ENCODE results near the gene RPS3.

RPS3 gene

GRCh38 chr11:75422248-75423231, 23.2 kb downstream of the RPS3 start:
- WGBS, result 95% methylated on average over 15 of the region's 15 CpGs
- Histone ChIP-seq H3K4me1 (ENCODE audit: insufficient read depth, low read length) (no peaks in the 10 kb centered on the region; the same call in 1 of the 2 replicates), H3K27ac (ENCODE audit: low read depth, low read length) (no peak overlapping the region)

GRCh38 chr11:75423721-75424120, 24.4 kb downstream of the RPS3 start:
- H3K9me3 ChIP-seq (ENCODE audit: insufficient read depth, low read depth, low read length), result no peaks in the 10 kb centered on the region
- peaks cover 17% of the 10 kb centered on the region for H3K27me3 ChIP-seq (ENCODE audit: insufficient read depth, low read length)
- no peak overlapping the region for H3K27ac ChIP-seq (ENCODE audit: low read depth, low read length)
- H3K4me1 ChIP-seq (ENCODE audit: insufficient read depth, low read length), result peaks cover 3% of the 10 kb centered on the region
- WGBS, result 93% methylated on average over 9 of the region's 9 CpGs
- H3K36me3 ChIP-seq (ENCODE audit: insufficient read depth, low read length), result peaks cover 21% of the 10 kb centered on the region
- no peak overlapping the region for H3K4me3 ChIP-seq (ENCODE audit: low read length)
- H3K9ac ChIP-seq (ENCODE audit: low read depth, low read length), result no peak overlapping the region

More at GRCh38 chr11:75422248-75423231, 23.2 kb downstream of the RPS3 start:
- H3K27me3 ChIP-seq (ENCODE audit: insufficient read depth, low read length), result peaks cover 6% of the 10 kb centered on the region
- no peak overlapping the region for H3K9ac ChIP-seq (ENCODE audit: low read depth, low read length)
- peaks cover 25% of the 10 kb centered on the region for H3K36me3 ChIP-seq (ENCODE audit: insufficient read depth, low read length)
- H3K9me3 ChIP-seq (ENCODE audit: insufficient read depth, low read depth, low read length), result no peaks in the 10 kb centered on the region
- no peak overlapping the region for H3K4me3 ChIP-seq (ENCODE audit: low read length)

GRCh38 chr11:75424396-75424795, 25.1 kb downstream of the RPS3 start:
- peaks cover 3% of the 10 kb centered on the region for H3K4me1 ChIP-seq (ENCODE audit: insufficient read depth, low read length)
- H3K36me3 ChIP-seq (ENCODE audit: insufficient read depth, low read length), result peaks cover 21% of the 10 kb centered on the region
- H3K27ac ChIP-seq (ENCODE audit: low read depth, low read length), result no peak overlapping the region
- H3K9ac ChIP-seq (ENCODE audit: low read depth, low read length), result no peak overlapping the region
- H3K4me3 ChIP-seq (ENCODE audit: low read length), result no peak overlapping the region
- H3K27me3 ChIP-seq (ENCODE audit: insufficient read depth, low read length), result peaks cover 24% of the 10 kb centered on the region
- WGBS, result 84% methylated on average over 1 of the region's 1 CpG
- H3K9me3 ChIP-seq (ENCODE audit: insufficient read depth, low read depth, low read length), result peaks cover 5% of the 10 kb centered on the region; the same call in 1 of the 2 replicates

- Histone ChIP-seq H3K4me3 (ENCODE audit: low read length) (no peak overlapping the region), H3K36me3 (ENCODE audit: insufficient read depth, low read length) (peaks cover 21% of the 10 kb centered on the region), H3K27ac (ENCODE audit: low read depth, low read length) (no peak overlapping the region), H3K9me3 (ENCODE audit: insufficient read depth, low read depth, low read length) (peaks cover 7% of the 10 kb centered on the region; the same call in 1 of the 2 replicates), H3K27me3 (ENCODE audit: insufficient read depth, low read length) (peaks cover 34% of the 10 kb centered on the region), H3K4me1 (ENCODE audit: insufficient read depth, low read length) (peaks cover 3% of the 10 kb centered on the region), H3K9ac (ENCODE audit: low read depth, low read length) (no peak overlapping the region)
- WGBS, result 87% methylated on average over 29 of the region's 29 CpGs
Measured at GRCh38 chr11:75425422-75425821, 26.1 kb downstream of the RPS3 start.

- WGBS, result 92% methylated on average over 5 of the region's 5 CpGs
- Histone ChIP-seq H3K27ac (ENCODE audit: low read depth, low read length) (no peak overlapping the region), H3K9me3 (ENCODE audit: insufficient read depth, low read depth, low read length) (peaks cover 7% of the 10 kb centered on the region; the same call in 1 of the 2 replicates), H3K9ac (ENCODE audit: low read depth, low read length) (no peak overlapping the region), H3K36me3 (ENCODE audit: insufficient read depth, low read length) (peaks cover 19% of the 10 kb centered on the region), H3K27me3 (ENCODE audit: insufficient read depth, low read length) (peaks cover 47% of the 10 kb centered on the region), H3K4me1 (ENCODE audit: insufficient read depth, low read length) (peaks cover 3% of the 10 kb centered on the region), H3K4me3 (ENCODE audit: low read length) (no peak overlapping the region)
Measured at GRCh38 chr11:75426720-75427086, 27.4 kb downstream of the RPS3 start.

GRCh38 chr11:75427181-75427580, 27.9 kb downstream of the RPS3 start:
- no peak overlapping the region for H3K27ac ChIP-seq (ENCODE audit: low read depth, low read length)
- H3K9ac ChIP-seq (ENCODE audit: low read depth, low read length), result no peak overlapping the region
- H3K36me3 ChIP-seq (ENCODE audit: insufficient read depth, low read length), result peaks cover 14% of the 10 kb centered on the region
- H3K27me3 ChIP-seq (ENCODE audit: insufficient read depth, low read length), result peaks cover 52% of the 10 kb centered on the region
- no peak overlapping the region for H3K4me3 ChIP-seq (ENCODE audit: low read length)
- peaks cover 7% of the 10 kb centered on the region; the same call in 1 of the 2 replicates for H3K9me3 ChIP-seq (ENCODE audit: insufficient read depth, low read depth, low read length)
- H3K4me1 ChIP-seq (ENCODE audit: insufficient read depth, low read length), result peaks cover 3% of the 10 kb centered on the region

GRCh38 chr11:75428281-75428724, 29.0 kb downstream of the RPS3 start:
- Histone ChIP-seq H3K4me3 (ENCODE audit: low read length) (peak overlapping the region; percentile 20), H3K4me1 (ENCODE audit: insufficient read depth, low read length) (peaks cover 12% of the 10 kb centered on the region), H3K36me3 (ENCODE audit: insufficient read depth, low read length) (0 out of 2 replicates have a peak, but pooled peaks cover 3% of the 10 kb centered on the region), H3K27me3 (ENCODE audit: insufficient read depth, low read length) (peaks cover 63% of the 10 kb centered on the region), H3K9ac (ENCODE audit: low read depth, low read length) (no peak overlapping the region), H3K9me3 (ENCODE audit: insufficient read depth, low read depth, low read length) (peaks cover 7% of the 10 kb centered on the region; the same call in 1 of the 2 replicates), H3K27ac (ENCODE audit: low read depth, low read length) (no peak overlapping the region)
- 91% methylated on average over 32 of the region's 32 CpGs for WGBS

- no peak overlapping the region for H3K9ac ChIP-seq (ENCODE audit: low read depth, low read length)
- H3K27me3 ChIP-seq (ENCODE audit: insufficient read depth, low read length), result peaks cover 70% of the 10 kb centered on the region
- H3K27ac ChIP-seq (ENCODE audit: low read depth, low read length), result no peak overlapping the region
- WGBS, result 94% methylated on average over 16 of the region's 16 CpGs
- no peak overlapping the region for H3K4me3 ChIP-seq (ENCODE audit: low read length)
- peaks cover 14% of the 10 kb centered on the region for H3K4me1 ChIP-seq (ENCODE audit: insufficient read depth, low read length)
- no peaks in the 10 kb centered on the region for H3K36me3 ChIP-seq (ENCODE audit: insufficient read depth, low read length)
- peaks cover 7% of the 10 kb centered on the region; the same call in 1 of the 2 replicates for H3K9me3 ChIP-seq (ENCODE audit: insufficient read depth, low read depth, low read length)
Measured at GRCh38 chr11:75428989-75429640, 29.8 kb downstream of the RPS3 start.

GRCh38 chr11:75429641-75429901, 30.3 kb downstream of the RPS3 start:
- Histone ChIP-seq H3K9me3 (ENCODE audit: insufficient read depth, low read depth, low read length) (peaks cover 7% of the 10 kb centered on the region; the same call in 1 of the 2 replicates), H3K9ac (ENCODE audit: low read depth, low read length) (no peak overlapping the region), H3K36me3 (ENCODE audit: insufficient read depth, low read length) (no peaks in the 10 kb centered on the region), H3K4me1 (ENCODE audit: insufficient read depth, low read length) (peaks cover 14% of the 10 kb centered on the region; the same call in 1 of the 2 replicates), H3K27ac (ENCODE audit: low read depth, low read length) (no peak overlapping the region), H3K27me3 (ENCODE audit: insufficient read depth, low read length) (peaks cover 70% of the 10 kb centered on the region), H3K4me3 (ENCODE audit: low read length) (no peak overlapping the region)
- 55% methylated on average over 25 of the region's 25 CpGs for WGBS

- peak overlapping the region; percentile 51 for H3K4me3 ChIP-seq (ENCODE audit: low read length)
- peak overlapping the region; percentile 26; the same call in 1 of the 2 replicates for H3K9ac ChIP-seq (ENCODE audit: low read depth, low read length)
- 2% methylated on average over 134 of the region's 134 CpGs for WGBS
- H3K36me3 ChIP-seq (ENCODE audit: insufficient read depth, low read length), result no peaks in the 10 kb centered on the region
- peaks cover 14% of the 10 kb centered on the region; the same call in 1 of the 2 replicates for H3K4me1 ChIP-seq (ENCODE audit: insufficient read depth, low read length)
- H3K9me3 ChIP-seq (ENCODE audit: insufficient read depth, low read depth, low read length), result peaks cover 7% of the 10 kb centered on the region; the same call in 1 of the 2 replicates
- H3K27me3 ChIP-seq (ENCODE audit: insufficient read depth, low read length), result peaks cover 70% of the 10 kb centered on the region
- H3K27ac ChIP-seq (ENCODE audit: low read depth, low read length), result no peak overlapping the region
Measured at GRCh38 chr11:75429902-75430713, 30.8 kb downstream of the RPS3 start.
